Ovary (tissue), 9 donors: Measurements from ENCODE around the gene SLC12A1. TPM values are rescaled to one million over a fixed set of nuclear protein-coding genes. Genes with fewer than 3 reads are reported as not detected.

ENCODE experiments used
- DNase-seq, 5 donors: peaks; one replicate each; pipeline ENCODE4 v3.0.0-alpha.2; 2019 to 2020
- H3K27ac ChIP-seq, 2 donors: fragments of 200-600 bp; one replicate each; pipeline versions ENCODE4 v1.5.1 to v1.8.0; 2019 to 2022
- H3K27me3 ChIP-seq: fragments of 200-600 bp; one replicate; pipeline ENCODE4 v1.8.0; 2022
- H3K36me3 ChIP-seq: fragments of 200-600 bp; sonication (generic); one replicate; pipeline ENCODE4 v1.5.1; 2019
- H3K4me1 ChIP-seq: one replicate; pipeline ENCODE4 v1.8.1; 2013; ENCODE audit warnings: mild to moderate bottlenecking, moderate library complexity; ENCODE audit not compliant: insufficient read depth
- H3K4me3 ChIP-seq: fragments of 200-600 bp; sonication (generic); one replicate; pipeline ENCODE4 v1.5.1; 2017
- H3K9me3 ChIP-seq, 2 donors: fragments of 200-600 bp in 1 of 2; sonication (generic) in 1 of 2; one replicate each; pipeline versions ENCODE4 v1.5.1 to v1.8.1; 2013 to 2019; ENCODE audit warnings: mild to moderate bottlenecking in 1 of 2, moderate library complexity in 1 of 2
- CTCF ChIP-seq, 3 donors: fragments of 450-650 bp in 2 of 3; fragments of 200-600 bp in 1 of 3; IDR thresholded peaks; one replicate each; pipeline versions ENCODE4 v1.5.1 to v1.8.0; 2016 to 2022; ENCODE audit warnings: antibody characterized with exemption in 3 of 3, mild to moderate bottlenecking in 1 of 3
- EP300 ChIP-seq: sonication (generic); formaldehyde crosslinking; IDR thresholded peaks from one replicate; pipeline ENCODE4 v1.6.1; 2017; ENCODE audit warnings: antibody characterized with exemption
- POLR2A ChIP-seq: fragments of 450-650 bp; IDR thresholded peaks from one replicate; pipeline ENCODE4 v1.6.1; 2017; ENCODE audit warnings: antibody characterized with exemption, mild to moderate bottlenecking, moderate library complexity
- WGBS, 3 donors: extraction: QIAGEN DNeasy Blood & Tissue Kit in 1 of 3; methylation state at CpG; one replicate each; pipeline versions ENCODE4 v1.1.5 to v1.1.7; 2013 to 2017; 5-methylcytosine and 5-hydroxymethylcytosine counted together
- intact Hi-C, 4 donors: fragments of 100-400 bp; cut with DNase I; formaldehyde crosslinking; loops; one replicate each; pipeline versions ENCODE4 v1.11.0 to v1.15.1; 2022 to 2023
- polyA plus RNA-seq, 2 donors: library from polyadenylated mRNA; stranded (reverse); fragments of 200-250 nt in 1 of 2; fragments of 350-450 nt in 1 of 2; fragmentation: Illumina TruSeq in 1 of 2; extraction: RNeasy Lipid Tissue Mini Kit (QIAGEN cat#74804) in 1 of 2; gene quantifications; one replicate each; pipeline ENCODE4 v1.2.3, GENCODE V29; 2013 to 2014
- total RNA-seq, 7 donors: library from RNA; depleted of rRNA in 2 of 7; stranded (reverse); fragments of >200 nt in 2 of 7; fragmentation: NEBNext Ultra II Directional in 3 of 7; extraction: Animal tissue kit (Norgen Biotek cat#: 25700) in 3 of 7; gene quantifications; one replicate each; pipeline versions ENCODE4 v1.1.0 to v1.2.4, GENCODE V29; 2016 to 2023
- donor health status: DM: no; HTN: no; CAD: no; lungs with moderate emphysema.
- donor health status: DM: no; HTN: no; CAD: no.
- donor health status: Bipolar disorder and iron deficiency.
- donor health status: DM: yes; HTN: yes; CAD: no.
- donor health status: DM: no; HTN: no; CAD: no.
- donor health status: DM: yes; HTN: yes; CAD: no.

The SLC12A1 gene
- total and polyA plus RNA-seq, 9 donors: not detected

GRCh38 chr15:48292458-48292857 is 86.4 kb downstream of the SLC12A1 start:
- intact Hi-C loops: no loop called here
- 94 to 98% (median 97%) methylated on average over 4 of the region's 4 CpGs for WGBS, 3 donors

GRCh38 chr15:48297668-48298067 is 91.6 kb downstream of the SLC12A1 start:
- H3K27me3 ChIP-seq: no peaks in the 10 kb centered on the region
- no peak overlapping the region for H3K27ac ChIP-seq
- H3K9me3 ChIP-seq: no peaks in the 10 kb centered on the region
- H3K4me3 ChIP-seq: no peak overlapping the region
- no peaks in the 10 kb centered on the region for H3K4me1 ChIP-seq
- no peaks in the 10 kb centered on the region for H3K36me3 ChIP-seq
- no peak for TF ChIP-seq POLR2A
- TF ChIP-seq CTCF (IDR thresholded peaks at IDR 0.05): no peak
- TF ChIP-seq EP300: no peak
- DNase-seq: no peak
- intact Hi-C loops: no loop called here
- 90 to 95% (median 95%) methylated on average over 2 of the region's 2 CpGs for WGBS, 3 donors

More at GRCh38 chr15:48292458-48292857, 86.4 kb downstream of the SLC12A1 start:
- no peaks in the 10 kb centered on the region for H3K27me3 ChIP-seq
- DNase-seq: no peak
- TF ChIP-seq POLR2A: no peak
- no peak overlapping the region for H3K4me3 ChIP-seq
- H3K9me3 ChIP-seq: no peaks in the 10 kb centered on the region
- H3K4me1 ChIP-seq: no peaks in the 10 kb centered on the region
- no peak overlapping the region for H3K27ac ChIP-seq
- H3K36me3 ChIP-seq: no peaks in the 10 kb centered on the region

GRCh38 chr15:48298914-48299313 is 92.8 kb downstream of the SLC12A1 start:
- DNase-seq: no peak
- intact Hi-C loops: no loop called here
- 57 to 58% (median 58%) methylated on average over 2 of the region's 2 CpGs for WGBS, 3 donors

GRCh38 chr15:48300038-48300437 is 93.9 kb downstream of the SLC12A1 start:
- intact Hi-C loops: no loop called here
- Histone ChIP-seq H3K27me3 (no peaks in the 10 kb centered on the region), H3K4me3 (no peak overlapping the region), H3K36me3 (no peaks in the 10 kb centered on the region), H3K27ac (no peak overlapping the region), H3K4me1 (no peaks in the 10 kb centered on the region), H3K9me3 (no peaks in the 10 kb centered on the region)
- no peak for DNase-seq
- WGBS, 3 donors: 72 to 82% (median 79%) methylated on average over 5 of the region's 5 CpGs
- TF ChIP-seq EP300: no peak
- TF ChIP-seq CTCF (IDR thresholded peaks at IDR 0.05): no peak
- no peak for TF ChIP-seq POLR2A

More at GRCh38 chr15:48298914-48299313, 92.8 kb downstream of the SLC12A1 start:
- Histone ChIP-seq H3K27me3 (no peaks in the 10 kb centered on the region), H3K36me3 (no peaks in the 10 kb centered on the region), H3K4me3 (no peak overlapping the region), H3K27ac (no peak overlapping the region), H3K9me3 (no peaks in the 10 kb centered on the region), H3K4me1 (no peaks in the 10 kb centered on the region)
- TF ChIP-seq POLR2A (no peak), CTCF (IDR thresholded peaks at IDR 0.05) (no peak), EP300 (no peak)

- TF ChIP-seq CTCF (IDR thresholded peaks at IDR 0.05) (no peak), EP300 (no peak), POLR2A (no peak)
- no peak overlapping the region for H3K27ac ChIP-seq
- no peak for DNase-seq
Observed at GRCh38 chr15:48304398-48304797, 98.3 kb downstream of the SLC12A1 start.

More at GRCh38 chr15:48304398-48304797, 98.3 kb downstream of the SLC12A1 start:
- intact Hi-C loops: no loop called here
- Histone ChIP-seq H3K4me3 (no peak overlapping the region), H3K36me3 (no peaks in the 10 kb centered on the region), H3K9me3 (no peaks in the 10 kb centered on the region), H3K27me3 (no peaks in the 10 kb centered on the region), H3K4me1 (no peaks in the 10 kb centered on the region)
- 63 to 71% (median 65%) methylated on average over 2 of the region's 2 CpGs for WGBS, 3 donors
